ENCODE data around the gene TCF23.
"Not testable (repeated sequence)": the region's sequence is repeated elsewhere in the genome, so short reads cannot be mapped to it uniquely, and the experiment has no call there.

Gene TCF23

GRCh38 chr2:27148801-27149439, at the start of gene TCF23:
Gene TCF23 (plus strand): TSS chr2:27149004. CDS start chr2:27149134, 130 bp downstream.
- no peak for DNase-seq

GRCh38 chr2:27099334-27099955, 49.4 kb upstream of the TCF23 start:
- no peak for DNase-seq

GRCh38 chr2:27100036-27100435, 48.8 kb upstream of the TCF23 start:
- no peak for DNase-seq

- DNase-seq = no peak
These were observed 46.5 kb upstream of the TCF23 start for GRCh38 chr2:27102329-27102728.

- DNase-seq = no peak
These were observed 42.8 kb upstream of the TCF23 start for GRCh38 chr2:27105981-27106380.

- DNase-seq = no peak
These were observed 40.6 kb upstream of the TCF23 start for GRCh38 chr2:27108221-27108620.

- no peak for DNase-seq
These were observed 39.7 kb upstream of the TCF23 start for GRCh38 chr2:27109083-27109482.

- DNase-seq = not testable (repeated sequence)
These were observed 38.0 kb upstream of the TCF23 start for GRCh38 chr2:27110603-27111352.

GRCh38 chr2:27111392-27112078, 37.3 kb upstream of the TCF23 start:
- DNase-seq = not testable (repeated sequence)

GRCh38 chr2:27115519-27115918, 33.3 kb upstream of the TCF23 start:
- no peak for DNase-seq

- no peak for DNase-seq
These were observed 30.7 kb upstream of the TCF23 start for GRCh38 chr2:27117995-27118524.

- no peak for DNase-seq
These were observed 30.1 kb upstream of the TCF23 start, which contains the start of gene CGREF1 for GRCh38 chr2:27118525-27119329. Gene CGREF1 (minus strand): TSS chr2:27119128. CDS start chr2:27104366, 14,762 bp downstream.

GRCh38 chr2:27119330-27119670, 29.5 kb upstream of the TCF23 start:
- not testable (repeated sequence) for DNase-seq

GRCh38 chr2:27121906-27122305, 26.9 kb upstream of the TCF23 start:
- DNase-seq = no peak

GRCh38 chr2:27122791-27123190, 26.0 kb upstream of the TCF23 start:
- DNase-seq = no peak

- DNase-seq = peak; percentile 69
These were observed 25.3 kb upstream of the TCF23 start, which contains the start of gene ABHD1 for GRCh38 chr2:27123302-27124150. Gene ABHD1 (plus strand): TSS chr2:27123815. CDS start chr2:27123949, 134 bp downstream.

GRCh38 chr2:27125104-27125503, 23.7 kb upstream of the TCF23 start:
- DNase-seq = no peak

GRCh38 chr2:27126252-27126710, 22.5 kb upstream of the TCF23 start:
- no peak for DNase-seq

- no peak for DNase-seq
These were observed 20.7 kb upstream of the TCF23 start for GRCh38 chr2:27127883-27128667.
